GM19351 (cell line): ENCODE measurements around the gene NRP1.
"Not testable (repeated sequence)": the region's sequence is repeated elsewhere in the genome, so short reads cannot be mapped to it uniquely, and the experiment has no call there.

Source experiments
- ATAC-seq: cut with Tn5 transposase; IDR thresholded peaks from one replicate; pipeline ENCODE4 v1.9.1; 2021; ENCODE audit warnings: mild to moderate bottlenecking, moderate library complexity; ENCODE audit not compliant: unreplicated experiment

NRP1 gene

DNA sequence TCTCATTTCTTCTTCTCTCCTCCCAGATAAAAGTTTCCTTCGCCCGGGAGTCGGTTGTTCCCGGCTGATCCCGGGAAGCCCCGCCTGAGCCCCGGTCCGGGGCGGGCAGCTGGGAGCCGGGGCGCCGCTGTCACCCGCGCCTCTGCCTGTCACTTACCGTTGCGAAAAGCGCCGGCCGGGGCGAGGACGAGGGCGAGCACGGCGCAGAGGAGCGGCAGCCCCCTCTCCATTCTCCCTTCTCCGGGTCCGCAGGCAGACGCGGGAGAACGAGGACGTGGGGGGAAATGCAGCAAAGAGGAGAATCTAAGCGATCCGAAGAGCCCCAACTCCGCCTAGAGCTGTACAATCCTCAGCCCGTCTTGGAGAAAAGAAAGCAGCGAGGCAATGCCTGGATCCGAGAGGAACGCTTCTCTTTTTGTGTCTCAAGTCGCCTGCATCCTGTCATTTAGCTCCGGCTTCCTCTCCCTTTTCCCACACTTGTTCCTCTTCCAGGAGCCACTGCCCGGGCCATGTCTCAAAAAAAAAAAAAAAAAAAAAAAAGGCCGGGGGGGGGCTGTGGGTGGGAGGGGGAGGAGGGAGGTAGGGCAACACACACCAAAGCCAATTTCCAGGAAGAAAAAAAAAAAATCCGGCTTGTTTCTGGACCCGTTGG, at the start of gene NRP1:
Gene NRP1 (minus strand): TSS at position 515 of the 652 bp plus-strand sequence. CDS start 285 bp downstream, at position 230.
- no peak for ATAC-seq

DNA sequence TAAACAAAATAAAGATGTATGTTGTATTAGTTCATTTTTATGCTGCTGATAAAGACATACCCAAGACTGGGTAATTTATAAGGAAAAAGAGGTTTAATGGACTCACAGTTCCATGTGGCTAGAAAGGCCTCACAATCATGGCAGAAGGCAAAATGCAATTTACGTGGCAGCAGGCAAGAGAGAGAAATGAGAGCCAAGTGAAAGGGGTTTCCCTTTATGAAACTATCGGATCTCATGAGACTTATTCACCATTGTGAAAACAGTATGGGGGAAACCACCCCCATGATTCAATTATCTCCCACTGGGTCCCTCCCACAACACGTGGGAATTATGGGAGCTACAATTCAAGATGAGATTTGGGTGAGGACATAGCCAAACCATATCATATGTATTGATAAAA, 49.7 kb upstream of the NRP1 start:
- not testable (repeated sequence) for ATAC-seq

DNA sequence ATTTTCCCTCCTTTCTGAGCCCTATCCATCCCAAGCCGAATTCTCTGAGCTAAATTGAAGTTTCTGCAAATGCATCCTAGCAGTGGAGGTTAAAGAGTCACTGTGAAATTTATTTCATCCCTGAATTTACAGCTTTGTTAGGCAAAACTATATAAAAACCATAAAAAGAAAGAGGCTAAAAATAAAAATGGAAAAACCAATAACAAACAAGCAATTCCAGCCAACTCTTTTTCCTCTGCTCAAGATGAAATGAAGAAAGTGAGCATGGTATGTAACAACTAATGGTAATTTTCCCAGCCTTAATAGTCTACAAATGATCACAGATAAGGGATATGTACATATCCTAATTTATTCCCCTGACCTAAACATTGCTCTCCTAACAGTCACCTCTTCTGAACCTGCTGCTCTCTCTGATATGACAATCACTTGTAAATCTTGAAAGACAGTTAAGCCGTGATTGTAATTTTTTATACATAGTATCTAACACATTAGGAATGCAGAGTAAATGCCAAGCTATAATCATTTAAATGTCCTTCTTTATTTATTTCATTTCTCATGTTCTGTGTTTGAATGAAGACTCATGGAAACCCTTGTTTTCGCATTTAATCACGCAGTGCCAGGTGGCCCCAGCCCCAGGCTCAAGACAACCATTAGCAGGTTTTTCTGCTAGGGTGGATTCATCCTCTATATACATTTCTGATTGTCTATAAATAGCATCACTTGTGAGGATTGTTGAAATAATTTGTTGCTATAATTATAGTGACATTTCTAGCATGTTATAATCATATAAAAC, 48.6 kb upstream of the NRP1 start:
- no peak for ATAC-seq

DNA sequence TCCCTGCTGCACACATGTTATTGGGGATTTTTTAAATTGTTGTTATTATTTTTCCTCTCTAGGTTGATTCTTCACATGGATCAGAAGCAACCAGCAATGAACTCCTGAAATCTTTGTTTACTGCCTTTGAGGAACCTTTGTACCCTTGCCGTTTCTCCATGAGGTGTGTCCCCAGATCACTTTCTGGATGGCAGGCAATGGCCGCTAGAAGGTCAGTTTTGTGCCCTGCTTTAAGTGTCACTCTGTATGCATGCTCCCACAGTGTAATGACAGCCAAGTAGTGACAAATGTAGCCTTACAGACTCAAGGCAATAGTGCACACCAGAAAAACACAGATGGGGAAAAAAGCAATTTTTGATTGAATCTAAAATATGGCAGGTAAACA, 47.7 kb upstream of the NRP1 start:
- ATAC-seq: no peak

DNA sequence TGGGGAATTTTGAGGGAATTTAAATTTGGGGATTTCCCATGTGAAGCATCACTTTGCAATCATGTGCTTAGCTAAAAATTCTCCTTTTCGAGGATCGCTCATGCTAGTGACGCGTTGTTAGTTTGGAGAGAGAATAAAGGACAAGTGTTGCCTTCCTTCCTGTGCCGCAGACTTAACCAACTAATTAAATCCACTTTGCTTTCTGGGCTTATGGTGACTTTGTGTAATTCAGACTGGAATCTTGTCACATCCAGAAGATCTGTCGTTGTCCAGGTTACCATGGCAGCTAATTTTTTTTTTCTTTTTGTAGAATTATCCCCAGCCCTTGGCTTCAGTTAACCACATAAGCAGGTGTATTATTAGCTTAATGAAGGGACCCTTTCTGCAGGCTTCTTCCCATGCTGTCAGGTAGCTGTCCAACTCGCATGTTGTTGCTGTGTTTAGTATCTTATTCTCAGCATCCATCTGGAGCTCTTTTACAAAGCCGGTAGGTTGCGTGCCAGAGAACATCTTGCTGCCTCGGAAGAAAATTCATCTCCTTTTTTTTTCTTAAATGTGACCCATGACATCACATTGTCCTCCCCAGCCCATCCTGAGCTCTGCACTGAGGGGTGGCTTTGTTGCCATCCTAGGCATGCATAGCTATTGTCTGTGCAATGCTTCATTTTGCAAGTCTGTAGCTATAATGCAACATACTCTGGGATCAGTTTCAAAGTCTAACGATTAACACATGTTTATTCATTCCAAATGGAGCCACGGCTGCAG, 47.2 kb upstream of the NRP1 start:
- ATAC-seq: no peak

DNA sequence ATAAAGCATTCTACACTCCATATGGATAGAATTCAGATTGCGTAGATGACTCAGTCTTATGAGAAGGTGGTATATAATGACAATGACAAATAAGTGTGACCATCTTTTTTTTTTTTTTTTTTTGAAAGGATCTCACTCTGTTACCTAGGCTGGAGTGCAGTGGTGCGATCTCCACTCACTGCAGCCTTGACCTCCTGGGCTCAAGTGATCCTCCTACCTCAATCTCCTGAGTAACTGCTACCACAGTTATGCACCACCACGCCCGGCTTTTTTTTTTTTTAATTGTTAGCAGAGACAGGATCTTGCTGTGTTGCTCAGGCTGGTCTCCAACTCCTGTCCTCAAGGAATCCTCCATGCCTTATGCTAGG, 43.2 kb upstream of the NRP1 start:
- ATAC-seq: no peak

DNA sequence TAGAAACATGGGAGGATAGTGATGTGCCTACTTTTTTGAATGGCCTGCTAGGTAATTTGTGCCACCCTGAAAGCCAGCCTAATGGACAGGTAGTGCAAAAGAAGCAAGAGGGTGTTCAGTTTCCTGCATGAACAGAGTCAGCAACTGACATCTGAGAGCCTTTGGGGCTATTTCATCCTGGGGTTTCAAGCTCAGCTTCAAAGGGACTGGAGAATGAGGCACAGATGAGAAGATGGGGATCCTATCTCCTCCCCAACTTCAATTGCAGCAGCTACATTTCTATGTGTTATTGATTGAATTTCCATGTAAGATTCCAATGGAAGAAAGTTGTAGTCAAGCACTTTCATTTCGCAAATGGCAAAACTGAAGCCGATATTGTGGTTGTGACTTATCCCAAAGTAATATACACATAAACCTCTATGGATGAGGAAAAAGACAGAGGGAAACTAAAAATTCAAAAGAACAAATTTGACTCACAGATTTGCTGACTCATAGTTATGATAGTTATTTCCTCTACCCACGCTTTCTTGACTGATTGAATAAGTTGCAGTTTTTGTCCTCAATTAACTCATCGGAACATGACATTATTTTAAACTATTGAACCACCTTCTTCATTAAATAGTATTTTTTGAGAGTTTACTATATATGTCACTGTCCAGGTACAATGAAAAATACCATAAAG, 42.6 kb upstream of the NRP1 start:
- ATAC-seq: no peak

DNA sequence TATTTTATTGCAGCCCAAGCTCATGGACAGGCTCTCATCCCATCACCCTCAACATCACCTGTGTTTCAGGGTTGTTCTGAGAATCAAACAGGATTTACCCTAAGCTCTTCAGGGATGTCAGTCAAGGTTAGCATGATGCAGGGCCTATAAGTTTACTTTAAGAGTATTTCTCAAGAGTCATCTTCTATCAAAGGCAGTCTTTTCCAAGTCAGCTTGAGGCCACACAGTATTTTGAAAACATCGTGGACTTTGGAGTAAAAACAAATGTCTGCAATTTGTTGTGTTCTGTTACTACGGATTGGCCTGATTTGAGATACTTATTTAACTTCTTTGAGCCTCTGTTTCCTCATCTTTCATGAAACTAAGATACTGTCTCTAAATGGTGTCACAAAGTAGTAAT, 42.0 kb upstream of the NRP1 start:
- no peak for ATAC-seq

DNA sequence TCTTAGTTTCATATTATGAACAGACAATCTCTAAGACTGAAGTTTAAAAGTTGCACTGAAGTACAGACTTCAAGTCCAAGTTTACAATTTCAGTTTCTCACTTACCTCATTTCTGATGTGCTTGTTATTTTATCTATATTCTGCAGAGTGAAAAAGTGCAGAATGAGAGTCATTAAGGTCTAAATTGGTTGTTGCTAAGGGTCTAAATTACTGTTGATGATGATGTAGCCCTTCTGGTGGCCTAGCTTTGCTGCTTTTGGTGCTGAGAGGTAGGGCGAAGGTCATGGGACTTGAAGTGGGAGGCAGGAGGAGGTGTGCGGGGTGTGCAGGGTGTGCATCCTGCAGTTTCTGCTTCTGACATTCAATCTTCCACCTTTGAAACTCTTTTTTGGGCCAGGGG, 38.8 kb upstream of the NRP1 start:
- no peak for ATAC-seq

DNA sequence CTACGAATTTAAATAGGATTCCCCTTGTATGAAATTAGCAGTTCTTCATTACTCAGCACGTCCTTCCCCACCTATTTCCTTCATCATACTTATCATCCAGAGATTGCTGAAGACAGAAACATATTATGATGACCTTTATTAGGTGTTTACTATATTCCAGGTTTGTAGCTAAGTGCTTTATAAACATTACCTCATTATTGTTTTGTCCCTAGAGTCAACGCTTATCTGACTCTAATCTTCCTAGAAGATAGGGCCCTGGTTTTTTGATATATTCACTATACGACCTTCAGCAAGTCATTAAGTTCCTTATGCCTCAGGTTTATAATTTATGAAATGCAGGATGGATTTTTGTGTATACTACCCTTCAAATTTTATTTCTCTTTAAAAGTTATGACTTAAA, 36.8 kb upstream of the NRP1 start:
- ATAC-seq: no peak

DNA sequence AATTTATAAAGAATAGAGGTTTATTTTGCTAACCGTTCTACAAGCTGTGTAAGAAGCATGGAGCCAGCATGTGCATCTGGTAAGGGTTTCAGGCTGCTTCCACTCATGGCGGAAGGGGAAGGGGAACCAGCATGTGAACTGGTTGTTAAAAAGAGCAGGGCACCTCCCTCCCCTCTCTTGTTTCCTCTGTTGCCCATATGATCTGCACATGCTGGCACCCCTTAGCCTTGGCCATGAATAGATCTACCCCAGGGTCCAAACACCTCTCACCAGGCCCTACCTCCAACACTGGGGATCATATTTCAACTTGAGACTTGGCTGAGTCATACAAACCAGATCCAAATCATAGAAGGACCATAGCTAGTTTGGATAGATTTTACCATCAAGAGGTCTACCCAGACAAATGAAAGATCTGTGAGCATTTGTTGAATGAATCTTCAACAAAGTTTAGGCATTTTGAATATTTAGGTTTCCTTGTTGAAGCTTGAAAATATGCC, 36.0 kb upstream of the NRP1 start:
- ATAC-seq: no peak

DNA sequence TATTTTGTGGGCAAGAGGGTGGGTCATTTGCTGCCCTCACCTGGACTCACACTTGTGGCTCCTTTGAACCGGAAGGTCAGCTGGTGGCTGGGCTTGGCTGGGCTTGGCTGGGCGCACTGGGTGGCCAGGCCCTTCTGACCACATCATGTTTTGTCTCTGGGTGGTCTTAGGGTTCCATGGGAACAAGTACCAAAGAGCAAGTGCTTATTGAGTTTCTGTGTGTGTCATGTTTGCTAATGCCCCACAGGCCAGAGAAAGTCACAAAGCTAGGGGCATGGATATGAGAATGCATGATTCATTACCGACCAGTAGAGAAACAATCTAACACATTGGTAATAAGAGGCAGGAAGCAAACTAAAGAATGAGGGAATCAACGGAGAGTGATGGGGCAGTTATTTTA, 33.6 kb upstream of the NRP1 start:
- ATAC-seq: no peak

DNA sequence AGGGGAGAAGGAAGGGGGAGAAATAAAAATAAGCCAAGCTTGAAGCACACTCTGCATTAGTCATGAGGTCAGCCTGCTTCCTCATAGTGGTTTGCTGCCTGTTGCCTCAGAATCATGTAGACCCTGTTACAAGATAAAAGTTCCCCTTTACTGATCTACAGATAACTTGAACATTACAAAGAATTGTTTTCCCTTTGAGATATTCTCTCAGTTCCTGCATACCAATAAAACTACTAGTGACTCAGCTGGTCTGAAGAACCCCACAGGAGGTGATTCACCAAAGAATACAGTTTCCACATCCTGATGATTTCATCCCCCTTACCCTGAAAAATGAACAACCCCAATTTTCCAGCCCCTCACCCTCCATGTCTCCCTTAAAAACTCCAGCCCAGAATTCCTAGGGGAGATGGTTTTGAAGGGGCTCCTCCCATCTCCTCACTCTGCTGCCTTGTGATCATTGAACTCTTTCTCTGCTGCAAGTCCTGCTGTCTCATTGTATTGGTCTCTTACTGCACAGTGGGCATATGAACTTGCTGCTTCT, 31.5 kb upstream of the NRP1 start:
- no peak for ATAC-seq

DNA sequence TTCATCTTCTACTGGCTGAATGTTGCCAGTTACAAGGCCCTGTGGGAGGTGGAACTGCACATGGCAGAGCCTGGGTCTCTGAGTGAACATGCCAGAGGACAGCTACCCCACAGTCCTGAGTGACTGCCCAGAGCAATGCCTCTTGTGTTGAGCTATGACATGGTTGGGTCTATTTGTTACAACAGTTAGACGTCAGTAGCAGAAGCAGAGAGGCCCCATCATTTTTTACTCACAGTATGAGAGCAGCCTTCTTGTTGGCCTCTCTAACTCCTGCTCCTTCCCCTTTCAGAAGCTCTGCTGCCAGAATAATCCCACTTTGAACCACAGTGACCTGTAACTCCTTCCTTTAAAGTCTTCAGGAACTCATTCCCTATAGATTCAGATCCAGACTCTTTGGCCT, 30.8 kb upstream of the NRP1 start:
- ATAC-seq: no peak

DNA sequence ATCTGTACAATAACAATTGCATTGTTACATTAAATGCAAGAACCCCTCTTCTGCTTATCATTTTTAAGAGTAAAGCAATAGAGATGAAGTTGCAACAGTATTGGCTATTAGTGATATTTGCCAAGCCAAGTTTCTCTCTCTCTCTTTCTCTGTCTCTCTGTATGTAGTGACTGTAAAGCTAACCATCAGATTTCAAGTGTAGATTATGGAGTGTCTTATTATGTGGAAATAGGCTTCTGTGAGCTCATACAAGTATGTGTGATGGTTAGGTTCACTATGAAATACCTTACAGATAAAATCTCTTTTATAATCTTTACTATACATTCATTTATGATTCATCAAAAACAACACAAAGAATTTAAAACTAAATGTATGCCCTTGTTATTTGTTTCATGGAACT, 28.6 kb upstream of the NRP1 start:
- no peak for ATAC-seq

DNA sequence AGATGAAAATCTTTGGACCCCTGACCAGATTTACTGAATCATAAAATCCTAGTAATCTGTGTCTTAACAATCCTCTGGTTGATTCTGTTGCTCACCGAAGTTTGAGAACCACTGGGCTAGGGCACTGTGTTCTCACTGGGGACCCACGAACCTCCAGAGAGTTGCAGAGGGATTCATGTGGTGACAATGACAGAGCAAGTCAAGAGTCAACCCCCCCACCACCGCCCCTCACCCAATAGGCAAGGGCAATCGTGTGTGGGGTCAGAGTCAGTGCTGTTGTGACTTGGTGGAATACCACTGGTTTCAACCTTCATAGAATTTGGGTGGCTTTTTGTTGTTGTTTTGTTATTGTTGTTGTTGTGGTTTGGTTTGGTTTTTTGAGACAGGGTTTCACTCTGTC, 23.5 kb upstream of the NRP1 start:
- no peak for ATAC-seq

DNA sequence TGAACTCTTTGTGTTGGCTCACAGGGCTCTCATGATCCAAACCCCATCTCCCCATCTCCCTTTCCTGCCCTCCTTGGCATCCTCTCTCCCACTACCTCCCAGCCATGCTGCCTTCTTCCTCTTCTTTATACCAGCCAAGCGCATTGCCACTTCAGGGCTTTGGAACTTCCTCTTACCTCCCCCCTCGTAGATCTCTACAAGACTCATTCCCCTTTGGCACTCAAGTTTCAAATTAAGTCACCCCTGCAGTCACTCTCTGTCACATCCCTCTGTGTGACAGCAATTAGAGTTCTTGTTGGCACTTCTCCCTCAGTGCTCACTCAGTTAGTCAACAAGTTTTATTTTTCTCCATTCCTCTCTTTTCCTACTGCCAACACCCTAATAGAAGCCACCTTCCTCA, 20.8 kb upstream of the NRP1 start:
- ATAC-seq: no peak

DNA sequence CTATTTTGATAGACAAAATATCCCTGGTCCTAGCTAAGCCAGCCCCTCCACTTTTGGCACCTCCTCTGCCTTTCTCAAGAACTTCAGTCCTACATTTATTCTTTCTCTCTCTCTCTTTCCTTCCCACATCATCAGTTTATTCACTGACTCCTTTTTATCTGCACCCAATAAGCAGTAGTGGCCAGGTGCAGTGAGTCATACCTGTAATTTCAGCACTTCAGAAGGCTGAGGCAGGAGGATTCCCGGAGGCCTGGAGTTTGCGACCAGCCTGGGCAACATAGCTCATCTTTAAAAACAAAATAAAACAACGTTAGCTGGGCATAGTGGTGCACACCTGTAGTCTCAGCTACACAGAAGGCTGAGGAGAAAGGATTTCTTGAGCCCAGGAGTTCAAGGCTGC, 19.4 kb upstream of the NRP1 start:
- no peak for ATAC-seq

DNA sequence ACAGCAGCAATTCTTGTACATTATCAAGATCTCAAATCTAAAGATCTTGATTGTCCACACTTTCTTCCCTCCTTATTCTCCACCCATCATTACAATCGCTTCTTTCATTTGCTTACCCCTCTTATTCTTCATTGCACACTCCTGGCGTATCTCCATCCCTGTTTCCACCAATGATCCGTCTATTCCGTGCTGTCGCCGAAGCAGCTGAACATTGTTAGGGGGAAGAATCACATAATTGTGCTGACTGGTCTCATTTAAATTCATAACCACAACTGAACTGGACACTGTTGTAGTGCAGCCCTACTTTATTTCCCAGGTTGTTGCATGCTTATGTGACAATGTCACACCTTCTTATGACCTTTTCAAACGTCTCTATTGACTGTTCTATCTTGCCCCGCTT, 18.9 kb upstream of the NRP1 start:
- ATAC-seq: no peak

DNA sequence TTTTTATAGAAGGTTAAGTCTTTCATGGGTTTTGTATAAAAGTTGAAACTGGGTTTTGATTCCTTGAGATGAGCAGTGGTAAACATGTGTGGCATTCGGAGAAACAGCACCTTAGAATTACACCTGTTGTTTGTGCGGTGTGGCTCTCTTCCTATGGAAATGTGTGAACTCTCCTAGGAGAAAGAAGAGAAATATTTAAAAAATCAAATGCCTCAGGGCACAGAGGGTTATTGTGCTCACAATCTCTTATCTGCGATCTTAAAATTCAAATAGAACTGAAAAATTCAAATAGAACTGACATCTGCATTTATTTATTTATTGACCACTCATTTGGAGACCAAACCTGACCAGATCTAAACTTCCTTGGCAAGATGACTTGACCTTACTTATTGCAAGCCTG, 18.1 kb upstream of the NRP1 start:
- no peak for ATAC-seq

DNA sequence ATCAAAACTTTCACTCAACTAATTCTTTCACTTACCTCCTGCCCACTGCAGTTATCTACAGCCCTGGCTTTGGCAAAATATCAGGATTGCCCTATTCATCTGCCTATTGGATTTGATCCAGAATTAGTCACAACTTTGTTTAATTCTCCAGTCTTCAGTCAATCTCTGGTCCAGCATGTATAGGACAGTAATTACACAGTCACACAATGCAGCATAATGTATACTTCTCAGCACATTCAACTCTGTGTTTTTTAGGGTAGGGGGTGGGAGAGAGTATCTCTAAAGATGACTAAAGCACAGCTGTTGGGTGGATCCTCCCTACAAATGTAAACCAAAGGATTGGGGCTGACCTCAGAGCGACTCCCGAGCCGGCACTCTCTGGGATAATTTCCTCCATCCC, 17.7 kb upstream of the NRP1 start:
- no peak for ATAC-seq
